Osteoblast (primary cell): ENCODE data around the gene MRM3. TPM values are rescaled to one million over a fixed set of nuclear protein-coding genes. Genes with fewer than 3 reads are reported as not detected.
"Not testable (repeated sequence)": the region's sequence is repeated elsewhere in the genome, so short reads cannot be mapped to it uniquely, and the experiment has no call there.

Experiments
- DNase-seq: peaks from one replicate; pipeline ENCODE4 v3.0.0; 2011; ENCODE audit warnings: low spot score, mixed read lengths; ENCODE audit not compliant: insufficient read length; ENCODE audit errors: missing footprints
- H2AFZ ChIP-seq: 2 replicates; pipeline ENCODE4 v1.6.0; 2011; ENCODE audit warnings: mild to moderate bottlenecking, low read length
- H3K27ac ChIP-seq: 2 replicates; pipeline ENCODE4 v1.5.1; 2011; ENCODE audit warnings: mild to moderate bottlenecking, low read depth, low read length, moderate library complexity
- H3K27me3 ChIP-seq: 2 replicates; pipeline ENCODE4 v1.6.0; 2012; ENCODE audit warnings: mild to moderate bottlenecking, control low read depth, inconsistent platforms, low read length, moderate library complexity; ENCODE audit not compliant: insufficient read depth
- H3K36me3 ChIP-seq: 2 replicates; pipeline ENCODE4 v1.5.1; 2011; ENCODE audit warnings: mild to moderate bottlenecking, low read length, control low read depth, moderate library complexity; ENCODE audit not compliant: insufficient read depth
- H3K4me1 ChIP-seq: 2 replicates; pipeline ENCODE4 v1.5.1; 2011; ENCODE audit warnings: mild to moderate bottlenecking, low read length, control low read depth, moderate library complexity; ENCODE audit not compliant: insufficient read depth
- H3K4me2 ChIP-seq: 2 replicates; pipeline ENCODE4 v1.6.0; 2011; ENCODE audit warnings: mild to moderate bottlenecking, low read length; ENCODE audit not compliant: insufficient read depth
- H3K4me3 ChIP-seq: fragments of 200-600 bp; sonication (generic); 3 replicates; pipeline ENCODE4 v1.5.1; 2012; ENCODE audit warnings: mild to moderate bottlenecking, low read length, inconsistent platforms; ENCODE audit not compliant: insufficient read depth
- H3K79me2 ChIP-seq: 2 replicates; pipeline ENCODE4 v1.6.0; 2012; ENCODE audit warnings: mild to moderate bottlenecking, low read length, control low read depth, inconsistent platforms; ENCODE audit not compliant: insufficient read depth
- H3K9me3 ChIP-seq: 2 replicates; pipeline ENCODE4 v1.5.1; 2011; ENCODE audit warnings: low read depth, low read length, control low read depth
- H4K20me1 ChIP-seq: 2 replicates; pipeline ENCODE4 v1.6.0; 2012; ENCODE audit warnings: mild to moderate bottlenecking, low read length, control low read depth; ENCODE audit not compliant: insufficient read depth
- total RNA-seq: library from RNA; depleted of rRNA; stranded (reverse); fragments of >200 nt; gene quantifications from 2 replicates; pipeline ENCODE4 v1.2.3, GENCODE V29; 2012
- TF ChIP-seq, protein P1 (sequence below): IDR thresholded peaks from 2 replicates; pipeline ENCODE4 v1.5.1; 2011; ENCODE audit warnings: mild to moderate bottlenecking, low read depth, low read length, moderate library complexity; ENCODE audit errors: extremely low read depth

MRM3 gene
- total RNA-seq, 1 donor, result 19.5 TPM

DNA sequence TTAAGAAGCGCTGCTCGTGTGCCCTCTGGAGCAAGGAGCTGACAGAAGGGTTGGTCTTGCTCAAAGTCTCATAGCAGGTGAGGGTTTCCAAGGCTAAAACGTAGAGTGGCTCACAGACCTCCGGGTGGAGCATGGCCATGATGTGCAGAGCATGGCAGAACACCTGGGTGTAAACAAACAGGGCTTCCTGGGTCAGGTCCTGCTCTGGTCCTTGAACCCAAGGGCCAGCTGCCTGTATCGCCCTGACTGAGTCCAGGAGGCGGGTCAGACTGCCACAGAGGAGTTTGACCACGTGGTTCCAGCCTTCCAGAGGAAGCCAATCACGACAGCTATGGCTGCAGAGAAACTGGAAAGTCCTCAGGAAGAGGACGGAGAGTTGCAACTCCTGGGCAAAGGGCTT lies 37.2 kb upstream of the MRM3 start:
- TF ChIP-seq, protein P1, sequence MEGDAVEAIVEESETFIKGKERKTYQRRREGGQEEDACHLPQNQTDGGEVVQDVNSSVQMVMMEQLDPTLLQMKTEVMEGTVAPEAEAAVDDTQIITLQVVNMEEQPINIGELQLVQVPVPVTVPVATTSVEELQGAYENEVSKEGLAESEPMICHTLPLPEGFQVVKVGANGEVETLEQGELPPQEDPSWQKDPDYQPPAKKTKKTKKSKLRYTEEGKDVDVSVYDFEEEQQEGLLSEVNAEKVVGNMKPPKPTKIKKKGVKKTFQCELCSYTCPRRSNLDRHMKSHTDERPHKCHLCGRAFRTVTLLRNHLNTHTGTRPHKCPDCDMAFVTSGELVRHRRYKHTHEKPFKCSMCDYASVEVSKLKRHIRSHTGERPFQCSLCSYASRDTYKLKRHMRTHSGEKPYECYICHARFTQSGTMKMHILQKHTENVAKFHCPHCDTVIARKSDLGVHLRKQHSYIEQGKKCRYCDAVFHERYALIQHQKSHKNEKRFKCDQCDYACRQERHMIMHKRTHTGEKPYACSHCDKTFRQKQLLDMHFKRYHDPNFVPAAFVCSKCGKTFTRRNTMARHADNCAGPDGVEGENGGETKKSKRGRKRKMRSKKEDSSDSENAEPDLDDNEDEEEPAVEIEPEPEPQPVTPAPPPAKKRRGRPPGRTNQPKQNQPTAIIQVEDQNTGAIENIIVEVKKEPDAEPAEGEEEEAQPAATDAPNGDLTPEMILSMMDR, result no peak
- Histone ChIP-seq H3K79me2 (peaks cover 87% of the 10 kb centered on the region), H3K27ac (no peak overlapping the region), H3K27me3 (no peaks in the 10 kb centered on the region), H3K36me3 (peaks cover 77% of the 10 kb centered on the region), H3K4me3 (no peak overlapping the region), H3K4me1 (no peaks in the 10 kb centered on the region), H2AFZ (no peak overlapping the region), H3K9me3 (no peaks in the 10 kb centered on the region), H3K4me2 (no peak overlapping the region), H4K20me1 (peaks cover 43% of the 10 kb centered on the region)
- DNase-seq, result no peak

DNA sequence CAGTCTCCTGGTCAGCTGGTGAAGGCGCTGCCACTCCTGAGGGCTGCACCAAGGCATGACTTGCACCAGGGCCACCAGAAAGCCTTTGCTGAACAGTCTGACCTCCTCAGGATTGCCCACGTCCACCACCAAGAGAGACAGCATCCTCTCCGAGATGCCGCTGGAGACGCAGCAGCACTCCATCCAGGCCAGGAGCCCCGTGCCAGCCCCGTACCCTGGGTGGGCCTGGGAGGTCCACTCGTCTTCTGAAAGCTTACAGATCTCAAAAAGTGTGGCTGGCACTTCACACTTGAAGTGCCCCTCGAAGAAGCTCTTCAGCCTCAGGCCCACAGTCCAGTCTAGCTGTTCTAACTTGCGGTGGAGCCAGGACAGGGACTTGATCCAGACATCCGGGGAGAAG lies 36.7 kb upstream of the MRM3 start:
- H2AFZ ChIP-seq, result no peak overlapping the region
- TF ChIP-seq, protein P1, result no peak
- no peaks in the 10 kb centered on the region for H3K9me3 ChIP-seq
- H3K4me2 ChIP-seq, result no peak overlapping the region
- H4K20me1 ChIP-seq, result peaks cover 41% of the 10 kb centered on the region
- H3K27ac ChIP-seq, result no peak overlapping the region
- no peak for DNase-seq
- H3K36me3 ChIP-seq, result peaks cover 73% of the 10 kb centered on the region
- no peaks in the 10 kb centered on the region for H3K4me1 ChIP-seq
- peaks cover 87% of the 10 kb centered on the region for H3K79me2 ChIP-seq
- H3K27me3 ChIP-seq, result no peaks in the 10 kb centered on the region
- H3K4me3 ChIP-seq, result no peak overlapping the region

DNA sequence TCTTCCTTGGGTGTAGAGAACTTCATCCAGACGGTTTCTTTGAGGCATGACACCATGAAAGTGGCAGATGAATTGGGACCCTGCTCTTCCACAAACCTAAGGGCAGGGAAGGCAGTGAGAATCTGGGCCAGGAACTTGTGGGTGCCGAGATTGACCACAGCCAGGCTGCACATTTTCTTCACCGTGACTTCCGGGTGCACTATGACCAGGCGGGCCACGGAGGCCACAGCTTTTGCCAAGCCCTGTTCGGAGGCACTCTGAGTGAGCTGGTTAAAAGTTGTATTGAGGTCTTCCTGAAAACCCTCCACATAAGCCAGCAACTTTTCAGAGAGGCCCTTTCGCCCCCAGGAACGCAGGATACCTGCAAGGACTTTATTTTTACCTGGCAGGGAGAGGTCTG lies 36.0 kb upstream of the MRM3 start:
- Histone ChIP-seq H3K4me2 (no peak overlapping the region), H3K9me3 (no peaks in the 10 kb centered on the region), H2AFZ (no peak overlapping the region), H3K27ac (no peak overlapping the region), H3K4me1 (peaks cover 7% of the 10 kb centered on the region), H3K4me3 (no peak overlapping the region), H3K79me2 (peaks cover 87% of the 10 kb centered on the region), H4K20me1 (peaks cover 38% of the 10 kb centered on the region), H3K36me3 (peaks cover 65% of the 10 kb centered on the region), H3K27me3 (no peaks in the 10 kb centered on the region)
- no peak for DNase-seq
- TF ChIP-seq, protein P1, result no peak

DNA sequence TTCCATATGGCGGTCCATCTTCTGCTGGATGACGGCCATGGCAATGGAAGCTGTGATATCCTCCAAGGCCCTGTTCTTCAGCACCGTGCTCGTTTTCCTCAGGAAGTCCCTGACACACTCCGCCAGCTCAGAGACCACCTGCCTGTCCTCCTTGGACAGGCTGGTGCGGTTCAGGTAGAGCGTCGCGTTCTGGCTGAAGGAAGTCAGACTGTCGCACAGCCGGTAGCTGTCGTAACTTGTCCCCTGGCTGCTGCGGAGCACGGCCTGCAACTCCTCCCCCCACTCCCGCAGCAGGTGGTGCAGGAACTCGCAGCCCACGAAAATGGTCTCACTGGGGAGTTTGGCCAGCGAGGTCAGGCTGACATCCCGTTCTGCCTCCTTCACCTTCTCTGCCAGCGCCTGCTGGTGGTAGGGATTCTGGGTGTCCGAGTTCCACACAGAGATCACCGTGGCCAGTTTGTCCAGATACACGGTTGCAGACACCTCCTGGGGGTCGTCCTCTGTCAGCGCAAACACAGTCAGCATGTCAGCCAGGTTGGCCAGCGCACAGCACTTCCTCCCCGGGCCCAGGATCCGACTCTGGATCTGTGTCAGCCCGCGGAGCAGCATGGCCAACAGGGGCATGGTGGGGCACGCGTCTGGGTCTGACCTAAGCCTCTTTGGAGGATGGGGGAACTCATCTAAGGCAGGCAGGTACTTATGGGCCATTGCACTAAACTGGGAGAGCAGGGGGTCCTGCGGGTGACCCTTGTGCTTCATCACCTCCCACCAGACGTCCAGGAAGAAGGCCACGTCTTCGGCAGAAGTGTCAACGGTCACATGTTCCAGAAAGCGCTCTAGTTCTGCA lies 35.1 kb upstream of the MRM3 start:
- H3K4me2 ChIP-seq, result no peak overlapping the region
- no peak overlapping the region for H3K4me3 ChIP-seq
- H3K36me3 ChIP-seq, result peaks cover 57% of the 10 kb centered on the region
- H2AFZ ChIP-seq, result no peak overlapping the region
- no peak overlapping the region for H3K27ac ChIP-seq
- H3K79me2 ChIP-seq, result peaks cover 88% of the 10 kb centered on the region
- peaks cover 12% of the 10 kb centered on the region for H3K4me1 ChIP-seq
- no peaks in the 10 kb centered on the region for H3K27me3 ChIP-seq
- H4K20me1 ChIP-seq, result peaks cover 31% of the 10 kb centered on the region
- no peaks in the 10 kb centered on the region for H3K9me3 ChIP-seq
- TF ChIP-seq, protein P1, result no peak
- DNase-seq, result no peak

DNA sequence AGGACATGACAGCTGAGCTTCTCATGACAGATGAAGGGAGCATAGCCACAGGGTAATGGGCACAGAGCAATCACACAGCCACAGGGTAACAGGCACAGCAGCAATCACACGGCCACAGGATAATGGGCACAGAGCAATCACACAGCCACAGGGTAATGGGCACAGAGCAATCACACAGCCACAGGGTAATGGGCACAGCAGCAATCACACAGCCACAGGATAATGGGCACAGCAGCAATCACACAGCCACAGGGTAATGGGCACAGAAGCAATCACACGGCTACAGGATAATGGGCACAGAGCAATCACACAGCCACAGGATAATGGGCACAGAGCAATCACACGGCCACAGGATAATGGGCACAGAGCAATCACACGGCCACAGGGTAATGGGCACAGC lies 33.5 kb upstream of the MRM3 start:
- not testable (repeated sequence) for H3K4me2 ChIP-seq, H3K27ac ChIP-seq, H3K4me3 ChIP-seq, DNase-seq, H2AFZ ChIP-seq, H3K9me3 ChIP-seq, H3K27me3 ChIP-seq
- Histone ChIP-seq H3K4me1 (peaks cover 12% of the 10 kb centered on the region), H4K20me1 (peaks cover 21% of the 10 kb centered on the region), H3K79me2 (peaks cover 75% of the 10 kb centered on the region), H3K36me3 (peaks cover 41% of the 10 kb centered on the region)

DNA sequence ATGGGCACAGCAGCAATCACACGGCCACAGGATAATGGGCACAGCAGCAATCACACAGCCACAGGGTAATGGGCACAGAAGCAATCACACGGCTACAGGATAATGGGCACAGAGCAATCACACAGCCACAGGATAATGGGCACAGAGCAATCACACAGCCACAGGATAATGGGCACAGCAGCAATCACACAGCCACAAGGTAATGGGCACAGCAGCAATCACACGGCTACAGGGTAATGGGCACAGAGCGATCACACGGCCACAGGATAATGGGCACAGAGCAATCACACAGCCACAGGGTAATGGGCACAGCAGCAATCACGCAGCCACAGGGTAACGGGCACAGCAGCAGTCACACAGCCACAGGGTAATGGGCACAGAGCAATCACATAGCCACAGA lies 32.8 kb upstream of the MRM3 start:
- peaks cover 21% of the 10 kb centered on the region for H4K20me1 ChIP-seq
- H3K4me3 ChIP-seq, H3K9me3 ChIP-seq: not testable (repeated sequence)

More for the DNA sequence above, 32.8 kb upstream of the MRM3 start:
- H2AFZ ChIP-seq, H3K27me3 ChIP-seq, DNase-seq, H3K4me2 ChIP-seq, H3K27ac ChIP-seq: not testable (repeated sequence)
- Histone ChIP-seq H3K79me2 (peaks cover 69% of the 10 kb centered on the region), H3K36me3 (peaks cover 34% of the 10 kb centered on the region), H3K4me1 (peaks cover 12% of the 10 kb centered on the region)
